Progenitor cell of endocrine pancreas (in vitro differentiated cells): ENCODE data around the gene C20orf204. TPM values are rescaled to one million over a fixed set of nuclear protein-coding genes. Genes with fewer than 3 reads are reported as not detected.

Experiments
- DNase-seq: peaks from one replicate; pipeline ENCODE4 v3.0.0; 2021; ENCODE audit warnings: low spot score; ENCODE audit not compliant: unreplicated experiment
- H3K27ac Mint-ChIP-seq: 2 replicates; pipeline ENCODE4 v1.8.0; 2021; ENCODE audit warnings: mild to moderate bottlenecking, moderate library complexity, mixed read lengths
- H3K27me3 Mint-ChIP-seq: 2 replicates; pipeline ENCODE4 v1.8.0; 2021; ENCODE audit warnings: mixed read lengths
- H3K36me3 Mint-ChIP-seq: 2 replicates; pipeline ENCODE4 v1.8.0; 2022; ENCODE audit warnings: mixed read lengths; ENCODE audit not compliant: insufficient read depth
- H3K4me1 Mint-ChIP-seq: 2 replicates; pipeline ENCODE4 v1.8.0; 2021; ENCODE audit warnings: low read depth, mixed read lengths
- H3K4me3 Mint-ChIP-seq: 2 replicates; pipeline ENCODE4 v1.8.0; 2021; ENCODE audit warnings: low read depth, mild to moderate bottlenecking, moderate library complexity, mixed read lengths
- H3K9me3 Mint-ChIP-seq: 2 replicates; pipeline ENCODE4 v1.8.0; 2021; ENCODE audit warnings: low read depth, mixed read lengths
- total RNA-seq: library from RNA; stranded (reverse); gene quantifications from 2 replicates; pipeline ENCODE4 v1.2.1, GENCODE V29; 2021
- TF ChIP-seq, protein P1 (sequence below): fragments of 200-600 bp; sonication (generic); IDR thresholded peaks from one replicate; pipeline ENCODE4 v1.5.0; 2021; ENCODE audit warnings: antibody characterized with exemption, mild to moderate bottlenecking; ENCODE audit not compliant: unreplicated experiment

C20orf204 gene
- total RNA-seq, 1 donor from 2014 or later: 3.3 TPM

DNA sequence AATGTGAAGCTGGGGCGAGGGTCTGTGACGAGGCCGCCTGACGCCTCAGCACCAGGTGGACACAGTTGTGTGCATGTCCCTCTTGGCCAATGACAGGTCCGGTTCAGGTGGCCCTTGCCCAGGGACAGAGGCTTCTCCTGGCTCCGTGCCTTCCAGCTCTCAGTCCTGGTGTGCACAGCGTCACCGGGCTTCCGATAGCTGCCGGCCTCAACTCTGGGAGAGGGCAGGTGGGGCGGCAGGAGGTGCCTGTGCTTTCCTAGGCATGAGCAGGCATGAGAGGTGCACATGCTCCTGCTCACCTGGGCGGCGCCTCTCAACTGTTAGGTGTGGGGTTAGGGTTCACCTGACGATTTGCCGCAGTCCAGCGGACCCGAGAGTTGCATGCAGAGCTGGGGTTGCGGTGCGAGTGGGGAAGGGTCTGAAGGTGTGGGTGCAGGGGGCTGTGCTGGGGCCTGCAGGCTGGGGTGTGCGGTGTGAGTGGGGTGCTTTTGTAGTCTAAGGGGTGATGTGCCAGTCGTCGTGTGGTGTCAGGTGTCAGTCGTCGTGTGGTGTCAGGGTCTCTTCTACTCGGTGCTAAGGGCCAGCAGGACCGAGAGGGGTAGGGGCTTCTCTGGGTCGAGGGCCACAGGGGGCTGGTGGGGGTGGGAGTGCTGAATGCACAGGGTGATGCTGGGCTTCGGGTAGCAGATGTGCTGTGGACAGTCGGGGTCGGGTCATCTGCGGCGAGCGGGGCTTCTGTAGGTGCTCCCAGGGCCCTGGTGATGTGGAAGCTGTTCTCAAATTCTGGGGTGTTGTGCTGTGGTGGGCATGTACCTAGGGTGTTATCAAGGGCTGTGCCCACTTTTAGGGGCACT is 17.2 kb downstream of the C20orf204 start:
- Mint-ChIP-seq H3K4me3 (no peak overlapping the region), H3K36me3 (no peaks in the 10 kb centered on the region), H3K27me3 (peaks cover 39% of the 10 kb centered on the region), H3K4me1 (peaks cover 5% of the 10 kb centered on the region), H3K9me3 (no peaks in the 10 kb centered on the region), H3K27ac (no peak overlapping the region)
- TF ChIP-seq, protein P1, sequence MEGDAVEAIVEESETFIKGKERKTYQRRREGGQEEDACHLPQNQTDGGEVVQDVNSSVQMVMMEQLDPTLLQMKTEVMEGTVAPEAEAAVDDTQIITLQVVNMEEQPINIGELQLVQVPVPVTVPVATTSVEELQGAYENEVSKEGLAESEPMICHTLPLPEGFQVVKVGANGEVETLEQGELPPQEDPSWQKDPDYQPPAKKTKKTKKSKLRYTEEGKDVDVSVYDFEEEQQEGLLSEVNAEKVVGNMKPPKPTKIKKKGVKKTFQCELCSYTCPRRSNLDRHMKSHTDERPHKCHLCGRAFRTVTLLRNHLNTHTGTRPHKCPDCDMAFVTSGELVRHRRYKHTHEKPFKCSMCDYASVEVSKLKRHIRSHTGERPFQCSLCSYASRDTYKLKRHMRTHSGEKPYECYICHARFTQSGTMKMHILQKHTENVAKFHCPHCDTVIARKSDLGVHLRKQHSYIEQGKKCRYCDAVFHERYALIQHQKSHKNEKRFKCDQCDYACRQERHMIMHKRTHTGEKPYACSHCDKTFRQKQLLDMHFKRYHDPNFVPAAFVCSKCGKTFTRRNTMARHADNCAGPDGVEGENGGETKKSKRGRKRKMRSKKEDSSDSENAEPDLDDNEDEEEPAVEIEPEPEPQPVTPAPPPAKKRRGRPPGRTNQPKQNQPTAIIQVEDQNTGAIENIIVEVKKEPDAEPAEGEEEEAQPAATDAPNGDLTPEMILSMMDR: no peak
- no peak for DNase-seq

DNA sequence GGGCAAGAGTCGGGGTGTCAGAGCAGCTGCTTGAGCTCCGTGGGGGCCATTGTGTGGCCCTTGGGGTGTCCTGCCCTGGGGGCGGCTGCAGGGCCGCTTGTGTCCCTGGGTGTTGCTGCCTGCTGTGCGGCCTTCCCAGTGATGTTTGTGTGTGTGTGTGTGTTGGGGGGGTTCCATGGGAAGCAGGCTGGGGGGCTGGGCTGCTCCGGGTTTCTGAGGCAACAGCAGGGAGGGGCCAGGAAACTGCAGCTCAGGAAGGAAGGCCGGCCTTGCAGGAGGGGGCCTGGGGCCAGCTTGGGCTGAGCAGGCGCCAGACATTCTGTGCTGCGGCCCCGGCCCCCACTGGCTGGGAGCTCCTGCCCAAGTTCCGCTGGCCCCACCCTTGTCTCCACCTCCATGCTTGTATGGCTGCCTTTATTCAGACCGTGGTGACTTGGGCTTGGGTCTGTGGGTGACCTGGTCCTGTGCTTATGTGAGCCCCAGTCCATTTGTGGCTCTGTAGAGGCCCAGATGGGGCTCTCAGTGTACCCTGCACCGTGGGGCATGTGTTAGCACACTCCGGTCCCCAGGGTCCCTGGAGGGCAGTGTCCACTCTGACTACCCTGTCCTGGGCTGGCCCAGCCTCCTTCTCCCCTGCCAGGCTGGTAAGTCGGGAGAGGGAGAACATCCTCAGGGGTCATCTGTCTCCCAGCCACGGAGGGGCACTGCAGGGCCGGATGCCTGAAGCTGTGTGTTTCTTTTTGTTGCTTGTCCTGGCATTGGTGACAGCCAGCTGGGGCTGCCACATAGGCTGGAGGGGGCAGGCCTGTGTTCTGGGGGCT is 18.1 kb downstream of the C20orf204 start:
- Mint-ChIP-seq H3K27ac (no peak overlapping the region), H3K9me3 (no peaks in the 10 kb centered on the region), H3K27me3 (peaks cover 37% of the 10 kb centered on the region), H3K4me1 (peaks cover 6% of the 10 kb centered on the region), H3K36me3 (no peaks in the 10 kb centered on the region), H3K4me3 (no peak overlapping the region)
- no peak for DNase-seq
- TF ChIP-seq, protein P1: peak; percentile 32

DNA sequence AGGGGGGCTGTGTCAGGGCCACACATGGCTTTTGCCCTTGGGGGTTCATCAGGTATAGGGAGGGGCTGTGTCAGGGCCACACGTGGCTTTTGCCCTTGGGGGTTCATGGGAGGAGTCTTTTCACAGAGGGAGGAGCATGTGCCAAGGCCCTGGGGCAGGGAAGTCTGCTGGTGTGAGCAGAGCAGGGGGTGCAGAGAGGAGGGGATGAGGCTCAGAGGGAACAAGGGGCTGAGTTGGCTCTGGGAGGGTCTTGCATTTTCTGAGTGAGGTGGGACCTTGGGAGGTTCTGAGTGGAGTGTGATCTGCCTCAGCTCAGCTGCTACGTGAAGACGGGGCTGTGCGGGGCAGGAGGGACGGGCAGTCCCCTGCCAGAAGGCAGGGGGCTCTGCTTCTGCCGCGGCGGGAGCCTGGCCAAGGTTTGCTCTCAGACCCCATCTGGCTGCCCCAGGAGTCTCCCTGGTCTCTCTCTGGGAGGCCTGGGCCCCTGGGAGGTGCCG is 19.5 kb downstream of the C20orf204 start:
- peaks cover 32% of the 10 kb centered on the region for H3K27me3 Mint-ChIP-seq
- H3K4me1 Mint-ChIP-seq: peaks cover 6% of the 10 kb centered on the region
- H3K9me3 Mint-ChIP-seq: no peaks in the 10 kb centered on the region
- peak overlapping the region; percentile 45 for H3K27ac Mint-ChIP-seq
- H3K36me3 Mint-ChIP-seq: no peaks in the 10 kb centered on the region
- DNase-seq: no peak
- TF ChIP-seq, protein P1: no peak
- H3K4me3 Mint-ChIP-seq: no peak overlapping the region

DNA sequence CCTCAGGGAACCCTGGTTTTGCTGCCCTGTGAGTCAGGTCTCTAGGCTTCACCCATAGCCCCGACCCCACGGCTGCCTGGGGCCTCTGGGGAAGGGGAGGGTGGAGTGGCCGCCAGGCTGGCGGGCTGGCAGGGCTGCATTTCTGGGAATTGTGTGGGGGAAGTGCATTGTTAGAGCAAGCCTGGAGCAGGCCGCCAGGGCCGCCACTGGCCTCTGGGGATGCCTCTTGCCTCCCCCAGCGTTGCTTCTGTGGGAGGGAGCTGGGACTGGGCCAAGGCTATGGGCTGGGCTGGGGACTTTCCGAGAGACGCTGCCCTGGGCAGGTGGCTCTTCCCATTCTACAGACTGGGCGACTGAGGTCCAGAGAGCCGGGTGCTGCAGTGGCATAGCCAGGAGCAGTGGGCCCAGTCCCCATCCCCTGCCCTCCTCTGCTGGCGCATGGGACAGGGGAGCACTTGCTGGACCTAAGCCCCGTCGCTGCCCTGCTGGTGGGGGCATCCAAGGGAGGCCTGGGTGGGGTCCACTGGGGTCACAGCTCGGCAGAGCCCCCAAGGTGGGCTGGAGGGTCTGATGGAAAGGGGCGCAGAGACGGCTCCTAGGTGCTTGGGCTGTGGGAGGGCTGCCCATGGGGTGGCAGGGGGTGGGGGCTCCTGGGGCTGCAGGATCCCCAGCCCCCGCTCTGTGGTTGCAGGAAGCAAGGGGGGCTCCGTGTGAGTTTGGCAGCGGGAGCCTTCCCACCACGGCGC is 20.1 kb downstream of the C20orf204 start:
- Mint-ChIP-seq H3K4me3 (no peak overlapping the region), H3K27me3 (peaks cover 26% of the 10 kb centered on the region), H3K36me3 (no peaks in the 10 kb centered on the region), H3K4me1 (peaks cover 6% of the 10 kb centered on the region), H3K9me3 (no peaks in the 10 kb centered on the region), H3K27ac (no peak overlapping the region)
- TF ChIP-seq, protein P1: no peak
- DNase-seq: no peak

DNA sequence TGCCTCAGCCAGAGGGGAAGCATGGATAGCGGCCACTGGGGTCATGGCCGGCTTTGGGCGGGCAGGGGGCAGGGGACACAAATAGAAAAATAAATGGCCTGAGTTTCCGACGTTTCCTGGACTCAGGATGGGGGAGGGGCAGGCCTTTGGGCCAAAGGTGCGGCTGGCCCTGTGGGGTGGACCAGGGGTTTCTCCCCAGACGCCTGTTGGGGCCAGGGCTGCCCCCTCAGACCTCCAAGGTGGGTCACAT is 20.6 kb downstream of the C20orf204 start:
- TF ChIP-seq, protein P1: no peak
- Mint-ChIP-seq H3K4me1 (peaks cover 6% of the 10 kb centered on the region), H3K9me3 (no peaks in the 10 kb centered on the region), H3K36me3 (no peaks in the 10 kb centered on the region), H3K4me3 (no peak overlapping the region), H3K27ac (no peak overlapping the region), H3K27me3 (peaks cover 24% of the 10 kb centered on the region)
- no peak for DNase-seq
